ENCODE measurements around the gene UGT1A10. TPM values are rescaled to one million over a fixed set of nuclear protein-coding genes. Genes with fewer than 3 reads are reported as not detected.

Gene UGT1A10
- total RNA-seq, 2 donors from 2014 or later = not detected

Other genes starting within 250 kb of the UGT1A10 start
- 10 to 100 TPM; 25.9 to 31.9 TPM for gene USP40, start 69.7 kb upstream of the UGT1A10 start, total RNA-seq
- gene UGT1A8, start 18.8 kb upstream of the UGT1A10 start, total RNA-seq = not detected
- not detected for gene UGT1A9, start 35.5 kb downstream of the UGT1A10 start, total RNA-seq
- not detected for gene UGT1A7, start 45.5 kb downstream of the UGT1A10 start, total RNA-seq
- not detected for gene UGT1A6, start 56.4 kb downstream of the UGT1A10 start, total RNA-seq
- gene UGT1A5, start 76.5 kb downstream of the UGT1A10 start, total RNA-seq = not detected
- not detected for gene UGT1A4, start 82.3 kb downstream of the UGT1A10 start, total RNA-seq
- not detected for gene UGT1A3, start 92.6 kb downstream of the UGT1A10 start, total RNA-seq
- not detected for gene UGT1A1, start 123.8 kb downstream of the UGT1A10 start, total RNA-seq
- gene MROH2A, start 141.9 kb downstream of the UGT1A10 start, total RNA-seq = not detected
- under 1 TPM in 1 of 2 donors, not detected in 1; 0.42 TPM for gene HJURP, start 218.1 kb downstream of the UGT1A10 start, total RNA-seq